Measurements from ENCODE around the gene ZC3H11A.

DNA sequence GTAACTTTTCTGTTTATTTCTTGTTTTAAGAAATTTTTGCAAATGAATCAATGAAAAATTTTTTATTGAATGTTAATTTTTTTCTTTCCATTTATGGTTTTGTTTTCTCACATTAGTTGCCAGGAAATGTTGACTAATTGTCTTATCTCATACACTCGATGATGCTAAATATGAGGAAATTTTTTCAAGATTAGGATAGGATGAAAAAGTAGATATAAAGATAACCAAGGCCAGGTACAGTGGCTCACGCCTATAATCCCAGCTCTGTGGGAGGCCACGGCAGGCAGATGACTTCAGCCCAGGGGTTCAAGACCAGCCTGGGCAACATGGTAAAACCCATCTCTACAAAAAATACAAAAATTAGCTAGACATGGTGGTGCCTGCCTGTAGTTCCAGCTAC is 17.8 kb upstream of the ZC3H11A start:
- TF ChIP-seq, protein P1, sequence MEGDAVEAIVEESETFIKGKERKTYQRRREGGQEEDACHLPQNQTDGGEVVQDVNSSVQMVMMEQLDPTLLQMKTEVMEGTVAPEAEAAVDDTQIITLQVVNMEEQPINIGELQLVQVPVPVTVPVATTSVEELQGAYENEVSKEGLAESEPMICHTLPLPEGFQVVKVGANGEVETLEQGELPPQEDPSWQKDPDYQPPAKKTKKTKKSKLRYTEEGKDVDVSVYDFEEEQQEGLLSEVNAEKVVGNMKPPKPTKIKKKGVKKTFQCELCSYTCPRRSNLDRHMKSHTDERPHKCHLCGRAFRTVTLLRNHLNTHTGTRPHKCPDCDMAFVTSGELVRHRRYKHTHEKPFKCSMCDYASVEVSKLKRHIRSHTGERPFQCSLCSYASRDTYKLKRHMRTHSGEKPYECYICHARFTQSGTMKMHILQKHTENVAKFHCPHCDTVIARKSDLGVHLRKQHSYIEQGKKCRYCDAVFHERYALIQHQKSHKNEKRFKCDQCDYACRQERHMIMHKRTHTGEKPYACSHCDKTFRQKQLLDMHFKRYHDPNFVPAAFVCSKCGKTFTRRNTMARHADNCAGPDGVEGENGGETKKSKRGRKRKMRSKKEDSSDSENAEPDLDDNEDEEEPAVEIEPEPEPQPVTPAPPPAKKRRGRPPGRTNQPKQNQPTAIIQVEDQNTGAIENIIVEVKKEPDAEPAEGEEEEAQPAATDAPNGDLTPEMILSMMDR (IDR thresholded peaks at IDR 0.05): no peak
- TF ChIP-seq EP300 (IDR thresholded peaks at IDR 0.05): no peak
- no peak for TF ChIP-seq POLR2AphosphoS5 (IDR thresholded peaks at IDR 0.05)
